ENCODE measurements around the gene ASF1B.

DNA sequence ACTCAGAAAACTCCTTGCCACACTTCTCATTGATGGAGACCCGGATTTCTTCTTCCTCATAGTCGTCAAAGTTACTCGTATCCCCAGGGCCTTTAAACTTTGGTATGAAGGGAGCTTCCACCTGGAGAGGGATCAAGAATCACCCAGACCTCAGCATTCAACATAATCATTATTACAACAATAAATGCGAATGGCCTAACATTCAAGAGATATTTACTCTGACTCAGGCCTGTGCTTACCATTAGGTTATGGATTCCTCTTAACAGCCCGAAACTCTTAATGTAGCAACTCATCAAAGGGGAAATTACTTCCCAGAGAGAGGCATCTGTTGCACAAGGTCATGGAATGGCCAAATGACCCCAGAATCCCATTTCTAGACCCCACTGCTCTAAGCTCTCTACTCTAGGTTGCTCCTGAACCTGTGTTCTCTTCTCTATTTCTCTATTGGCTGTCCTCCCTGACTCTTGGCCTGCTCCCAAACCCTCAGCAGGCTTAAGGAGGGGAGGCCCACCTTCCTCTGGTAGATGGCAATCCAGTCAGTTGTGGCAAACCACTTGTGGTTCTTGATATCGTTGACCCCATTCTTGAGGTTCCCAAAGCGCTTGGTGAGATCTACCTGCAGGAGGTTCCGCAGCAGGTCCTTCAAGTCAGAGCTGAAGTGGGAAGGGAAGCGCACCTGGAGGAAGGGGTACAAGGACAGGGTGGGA, 43.1 kb downstream of the ASF1B start:
- TF ChIP-seq EZH2 (optimal IDR thresholded peaks at IDR 0.05; ENCODE audit: low read depth, low read length) (no peak), EZH2phosphoT487 (IDR thresholded peaks at IDR 0.05; ENCODE audit: low read length) (no peak)
- TF ChIP-seq, protein P1, sequence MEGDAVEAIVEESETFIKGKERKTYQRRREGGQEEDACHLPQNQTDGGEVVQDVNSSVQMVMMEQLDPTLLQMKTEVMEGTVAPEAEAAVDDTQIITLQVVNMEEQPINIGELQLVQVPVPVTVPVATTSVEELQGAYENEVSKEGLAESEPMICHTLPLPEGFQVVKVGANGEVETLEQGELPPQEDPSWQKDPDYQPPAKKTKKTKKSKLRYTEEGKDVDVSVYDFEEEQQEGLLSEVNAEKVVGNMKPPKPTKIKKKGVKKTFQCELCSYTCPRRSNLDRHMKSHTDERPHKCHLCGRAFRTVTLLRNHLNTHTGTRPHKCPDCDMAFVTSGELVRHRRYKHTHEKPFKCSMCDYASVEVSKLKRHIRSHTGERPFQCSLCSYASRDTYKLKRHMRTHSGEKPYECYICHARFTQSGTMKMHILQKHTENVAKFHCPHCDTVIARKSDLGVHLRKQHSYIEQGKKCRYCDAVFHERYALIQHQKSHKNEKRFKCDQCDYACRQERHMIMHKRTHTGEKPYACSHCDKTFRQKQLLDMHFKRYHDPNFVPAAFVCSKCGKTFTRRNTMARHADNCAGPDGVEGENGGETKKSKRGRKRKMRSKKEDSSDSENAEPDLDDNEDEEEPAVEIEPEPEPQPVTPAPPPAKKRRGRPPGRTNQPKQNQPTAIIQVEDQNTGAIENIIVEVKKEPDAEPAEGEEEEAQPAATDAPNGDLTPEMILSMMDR (IDR thresholded peaks at IDR 0.05; ENCODE audit: low read length): no peak

Measured in MM.1S (cell line).